GM18507 (cell line): ENCODE data around the gene DUS4L.
"Not testable (repeated sequence)": the region's sequence is repeated elsewhere in the genome, so short reads cannot be mapped to it uniquely, and the experiment has no call there.

Experiments
- DNase-seq: peaks from one replicate; pipeline ENCODE4 v3.0.0; 2011; ENCODE audit warnings: low read depth; ENCODE audit not compliant: insufficient read length; ENCODE audit errors: extremely low spot score
- FAIRE-seq: peaks from 2 replicates; lab custom pipeline; 2011; peaks lifted over from hg19 to GRCh38; lab: Jason Lieb, UNC

DUS4L gene, protein sequence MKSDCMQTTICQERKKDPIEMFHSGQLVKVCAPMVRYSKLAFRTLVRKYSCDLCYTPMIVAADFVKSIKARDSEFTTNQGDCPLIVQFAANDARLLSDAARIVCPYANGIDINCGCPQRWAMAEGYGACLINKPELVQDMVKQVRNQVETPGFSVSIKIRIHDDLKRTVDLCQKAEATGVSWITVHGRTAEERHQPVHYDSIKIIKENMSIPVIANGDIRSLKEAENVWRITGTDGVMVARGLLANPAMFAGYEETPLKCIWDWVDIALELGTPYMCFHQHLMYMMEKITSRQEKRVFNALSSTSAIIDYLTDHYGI

DNA sequence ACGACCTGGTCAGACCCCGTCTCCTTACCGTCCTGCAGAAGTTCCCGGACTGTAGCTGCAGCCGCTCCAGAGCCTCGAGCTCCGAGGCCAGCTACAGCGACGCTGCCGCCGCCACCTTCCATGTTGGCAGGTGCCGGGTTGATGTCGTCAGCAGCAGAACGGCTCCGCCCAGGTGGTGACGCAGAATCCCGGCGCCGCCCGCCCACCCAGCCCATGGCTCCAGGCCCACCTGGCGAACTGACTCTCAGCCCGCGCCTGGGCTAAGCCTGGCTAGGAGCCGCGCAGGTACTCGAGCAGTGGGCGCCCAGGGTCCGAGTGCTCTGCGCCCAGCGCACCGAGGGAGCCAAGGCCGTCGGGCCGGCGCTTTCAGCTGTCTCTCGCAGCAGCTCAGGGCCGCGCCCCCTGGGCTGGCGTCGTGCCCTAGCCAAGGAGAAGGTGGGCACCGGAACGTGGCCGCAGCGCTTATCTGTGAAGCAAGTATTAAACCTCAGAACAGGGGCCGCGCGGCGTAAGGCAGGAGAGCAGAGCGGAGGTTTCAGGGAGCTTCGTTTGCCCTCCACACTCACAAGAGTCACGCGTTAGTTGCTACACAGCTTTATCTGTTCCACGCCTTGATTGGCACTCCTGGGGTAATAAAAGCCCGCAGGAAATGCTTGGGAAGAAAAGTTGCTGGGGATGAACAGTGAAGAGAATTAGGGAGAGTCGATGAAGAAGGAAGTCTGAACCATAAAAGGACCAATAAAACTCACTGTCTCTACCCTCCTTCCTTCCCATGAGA, at the start of gene DUS4L, which contains the start of gene COG5:
Gene DUS4L, plus strand, starts transcription at position 197 of the 778 bp plus-strand sequence. CDS start 3,100 bp downstream, outside the sequence.
Gene COG5, minus strand, starts transcription at position 146 of the 778 bp plus-strand sequence. Its CDS starts 24 bp downstream, at position 122.
- DNase-seq = peak; percentile 70
- peak; percentile 81 for FAIRE-seq

DNA sequence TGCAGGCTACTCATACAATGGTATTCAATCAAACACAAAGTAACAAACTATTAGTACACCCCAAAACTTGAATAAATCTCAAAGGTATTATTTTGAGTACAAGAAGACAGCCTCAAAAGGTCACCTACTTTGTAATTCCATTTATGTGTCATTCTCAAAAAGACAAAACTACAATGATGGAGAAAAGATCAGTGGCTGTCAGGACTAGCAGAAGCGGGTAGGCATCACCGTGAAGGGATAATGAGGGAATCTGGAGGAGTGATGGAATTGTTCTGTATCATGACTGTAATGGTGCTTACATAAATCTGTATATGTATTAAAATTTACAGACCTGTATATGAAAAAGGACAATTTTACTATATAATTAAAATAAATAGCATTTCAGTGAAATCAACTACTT, 37.1 kb upstream of the DUS4L start:
- FAIRE-seq = no peak
- DNase-seq = no peak

- FAIRE-seq (no peak), DNase-seq (no peak)
These were observed 36.6 kb upstream of the DUS4L start for GRCh38 chr7:107527196-107527595.

DNA sequence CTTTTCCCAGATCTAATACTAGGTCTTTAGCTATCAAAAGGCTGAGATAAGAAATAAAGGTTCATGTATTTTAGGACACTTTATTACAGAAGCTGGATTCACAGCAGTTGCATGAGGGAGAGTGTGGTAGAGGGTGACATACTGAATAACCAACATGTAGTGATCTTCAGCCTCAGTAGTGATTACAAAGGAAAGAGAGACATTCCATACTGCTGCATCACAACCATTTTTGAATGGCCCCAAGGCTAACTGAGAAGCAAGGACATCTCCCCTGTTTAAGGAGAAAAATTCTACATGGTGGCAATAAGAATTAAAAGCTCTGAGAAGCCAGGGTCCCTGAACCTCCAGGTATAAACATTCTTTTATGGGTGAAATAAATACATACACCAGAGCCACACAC, 35.3 kb upstream of the DUS4L start:
- no peak for FAIRE-seq

GRCh38 chr7:107530751-107531150, 33.0 kb upstream of the DUS4L start:
- FAIRE-seq = no peak
- DNase-seq = no peak

More for the DNA sequence above, 35.3 kb upstream of the DUS4L start:
- no peak for DNase-seq

DNA sequence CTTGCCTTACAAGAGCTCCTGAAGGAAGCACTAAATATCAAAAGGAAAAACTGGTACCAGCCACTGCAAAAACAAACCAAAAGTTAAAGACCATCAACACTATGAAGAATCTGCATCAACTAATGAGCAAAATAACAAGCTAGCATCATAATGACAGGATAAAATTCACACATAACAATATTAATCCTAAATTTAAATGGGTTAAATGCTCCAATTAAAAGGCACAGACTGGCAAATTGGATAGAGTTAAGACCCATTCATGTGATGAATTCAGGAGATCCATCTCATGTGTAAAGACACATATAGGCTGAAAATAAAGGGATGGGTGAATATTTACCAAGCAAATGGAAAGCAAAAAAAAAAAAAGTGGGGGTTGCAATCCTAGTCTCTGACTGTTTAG, 29.6 kb upstream of the DUS4L start:
- no peak for DNase-seq
- no peak for FAIRE-seq

GRCh38 chr7:107537228-107537627, 26.5 kb upstream of the DUS4L start:
- DNase-seq, FAIRE-seq: not testable (repeated sequence)

DNA sequence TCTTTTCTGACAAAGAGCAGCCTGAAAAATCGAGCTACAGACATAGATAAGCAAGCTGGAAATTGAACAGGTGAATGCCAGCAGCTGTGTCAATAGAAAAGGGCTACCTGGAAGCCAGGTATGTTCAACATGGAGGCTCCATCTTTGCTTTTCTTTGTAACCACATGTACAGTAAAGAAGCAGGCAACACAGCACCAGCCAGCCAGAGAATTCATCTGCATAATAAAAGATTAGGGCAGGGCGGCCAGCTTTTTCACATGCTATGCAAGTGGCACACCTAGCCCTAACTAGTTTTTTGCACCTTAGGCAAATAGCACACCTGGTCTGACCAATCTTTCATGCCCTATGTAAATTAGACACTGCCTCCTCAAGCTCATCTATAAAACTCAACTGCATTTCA, 25.8 kb upstream of the DUS4L start:
- no peak for FAIRE-seq
- DNase-seq = no peak

GRCh38 chr7:107543338-107543993, 20.3 kb upstream of the DUS4L start:
- no peak for FAIRE-seq

DNA sequence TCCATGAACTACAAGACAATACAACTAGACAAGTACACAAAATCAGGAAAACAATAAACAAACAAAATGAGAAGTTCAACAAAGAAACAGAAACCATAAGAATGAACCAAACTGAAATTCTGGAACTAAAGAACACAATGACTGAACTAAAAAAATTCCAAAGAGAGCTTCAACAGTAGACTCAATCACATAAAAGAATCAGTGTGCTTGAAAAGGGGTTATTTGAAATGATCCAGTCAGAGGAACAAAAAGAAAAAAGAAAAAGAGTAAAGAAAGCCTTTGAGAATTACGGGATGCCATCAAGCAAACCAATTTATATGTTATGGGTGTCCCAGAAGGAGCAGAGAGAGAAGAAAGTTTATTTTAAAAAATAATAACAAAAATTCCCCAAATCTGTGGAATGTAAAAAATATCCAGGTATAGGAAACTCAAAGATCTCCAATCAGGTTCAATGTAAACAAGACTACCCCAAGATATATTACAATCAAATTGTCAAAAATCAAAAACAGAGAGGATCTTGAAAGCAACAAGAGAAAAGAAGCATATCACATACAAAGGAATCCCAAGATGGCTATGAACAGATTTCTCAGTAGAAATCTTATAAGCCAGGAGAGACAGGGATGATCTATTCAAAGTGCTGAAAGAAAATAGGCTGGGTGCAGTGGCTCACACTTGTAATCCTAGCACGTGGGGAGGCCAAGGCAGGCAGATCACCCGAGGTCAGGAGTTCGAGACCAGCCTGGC, 18.8 kb upstream of the DUS4L start:
- DNase-seq = no peak
- no peak for FAIRE-seq

More at GRCh38 chr7:107543338-107543993, 20.3 kb upstream of the DUS4L start:
- DNase-seq = no peak

- FAIRE-seq = no peak
- DNase-seq = no peak
These were observed 11.8 kb upstream of the DUS4L start for GRCh38 chr7:107551936-107552335.

DNA sequence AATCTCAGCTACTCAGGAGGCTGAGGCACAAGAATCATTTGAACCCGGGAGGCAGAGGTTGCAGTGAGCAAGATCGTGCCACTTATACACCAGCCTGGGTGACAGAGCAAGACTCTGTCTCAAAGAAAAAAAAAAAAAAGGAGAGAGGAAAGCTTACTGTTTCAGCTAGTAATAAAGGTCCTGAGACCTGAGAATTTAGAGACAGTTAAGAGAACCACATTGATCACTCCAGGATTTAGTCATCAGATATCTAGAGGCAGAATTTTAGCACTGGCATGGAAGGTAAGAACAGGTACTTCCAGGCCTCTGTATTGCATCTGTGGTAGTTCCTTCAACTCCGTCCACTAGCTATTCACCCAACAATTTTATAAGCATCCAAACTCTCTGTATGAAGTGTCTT, 7.9 kb upstream of the DUS4L start:
- no peak for FAIRE-seq
- DNase-seq = no peak

DNA sequence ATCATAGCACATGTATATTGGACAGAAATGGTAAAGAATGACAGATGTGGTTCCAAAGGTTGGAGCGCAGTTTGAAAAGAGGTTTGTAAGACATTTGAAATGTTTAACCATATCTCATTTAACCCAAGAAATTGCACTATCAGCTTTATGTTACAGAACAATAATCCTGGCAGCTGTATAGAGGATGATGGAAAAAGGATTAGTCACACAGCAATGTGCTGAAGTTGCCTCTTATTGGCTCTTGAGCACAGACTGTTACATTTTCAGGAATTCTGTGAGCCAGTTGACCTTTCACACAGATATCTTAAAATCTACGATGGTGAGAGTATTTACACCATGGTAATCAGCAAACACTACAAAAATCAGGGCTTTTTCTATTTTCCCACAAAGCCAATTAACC, 3.9 kb upstream of the DUS4L start:
- FAIRE-seq (no peak), DNase-seq (no peak)

- DNase-seq (no peak), FAIRE-seq (no peak)
These were observed 2.8 kb upstream of the DUS4L start for GRCh38 chr7:107560898-107561516.

- FAIRE-seq = no peak
- no peak for DNase-seq
These were observed 543 bp upstream of the DUS4L start for GRCh38 chr7:107563081-107563774.

DNA sequence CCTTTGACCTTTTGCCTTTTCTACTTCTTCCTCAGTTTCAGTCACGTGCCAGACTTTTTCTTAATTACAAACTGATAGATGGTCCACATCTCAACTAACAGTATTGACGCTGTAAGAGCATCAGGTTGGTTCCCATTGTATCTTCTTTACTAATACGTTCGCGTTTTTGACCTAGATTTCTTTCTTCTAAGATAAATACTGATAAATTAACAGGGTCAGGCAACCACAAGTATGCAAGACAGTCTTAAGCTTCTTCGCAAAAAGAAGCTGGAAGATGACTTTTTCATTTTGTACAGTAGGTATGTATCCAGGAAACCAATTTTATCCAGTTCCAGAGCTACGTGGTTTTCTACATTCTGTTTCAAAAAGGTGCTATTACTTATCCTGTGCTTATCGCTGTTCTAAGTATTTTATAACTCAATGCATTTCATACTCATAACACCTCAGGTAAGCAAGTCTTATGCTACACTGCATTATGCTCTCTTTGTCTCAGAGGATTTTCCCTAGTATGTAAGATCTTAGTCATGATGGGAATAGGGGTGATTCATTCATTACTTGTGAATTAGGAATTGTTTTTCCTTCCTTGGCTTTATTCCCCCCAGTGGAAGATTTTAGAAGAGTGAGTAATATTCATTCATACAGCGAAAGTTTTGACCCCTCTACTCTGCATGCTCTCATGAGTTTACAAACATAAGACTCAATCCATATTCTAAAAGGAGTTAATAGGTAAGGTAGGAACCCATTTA, 955 bp downstream of the DUS4L start:
- DNase-seq (no peak), FAIRE-seq (peak; percentile 45)

DNA sequence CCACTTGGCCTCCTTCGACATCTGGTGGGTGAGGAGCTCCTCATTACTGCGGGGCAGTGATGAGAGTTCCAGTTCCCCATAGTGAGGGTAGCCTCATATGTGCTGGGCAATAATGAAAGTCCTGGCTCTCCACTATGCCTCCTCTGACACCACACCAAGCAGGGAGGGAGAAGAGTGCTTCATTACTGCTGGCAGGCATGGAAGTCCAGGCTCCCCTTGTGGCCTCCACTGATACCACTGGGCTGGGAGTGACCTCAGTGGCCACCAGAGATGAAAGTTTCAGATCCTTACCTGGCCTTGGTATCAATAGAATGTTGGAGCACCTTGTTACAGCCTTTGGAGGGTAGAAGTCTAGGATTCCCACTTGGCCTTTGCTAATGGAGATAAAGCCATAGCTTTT, 6.5 kb downstream of the DUS4L start:
- no peak for DNase-seq
- FAIRE-seq = no peak

DNA sequence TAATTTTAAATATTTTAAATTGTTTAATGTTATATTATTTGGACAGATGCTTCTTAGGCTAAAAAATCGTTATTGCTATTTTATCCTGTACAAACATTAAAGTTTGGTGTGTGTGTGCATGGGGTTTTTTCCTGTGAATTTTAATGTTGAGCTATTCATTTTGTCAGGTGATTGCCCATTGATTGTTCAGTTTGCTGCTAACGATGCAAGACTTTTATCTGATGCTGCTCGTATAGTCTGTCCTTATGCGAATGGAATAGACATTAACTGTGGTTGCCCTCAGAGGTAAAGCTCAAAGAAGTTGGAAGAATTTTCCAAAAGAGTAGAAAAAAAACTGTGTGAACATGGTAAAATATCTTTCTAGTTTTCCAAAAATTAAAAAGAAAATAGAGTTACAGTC, 9.8 kb downstream of the DUS4L start:
- DNase-seq = no peak
- no peak for FAIRE-seq
